Adrenal gland (tissue), 12 donors: ENCODE data around the gene HS3ST3A1. TPM values are rescaled to one million over a fixed set of nuclear protein-coding genes. Genes with fewer than 3 reads are reported as not detected.

Experiments
- DNase-seq, 7 donors: peaks; one replicate each; pipeline ENCODE4 v3.0.0-alpha.2; 2019 to 2020
- H3K27ac ChIP-seq, 5 donors: fragments of 200-600 bp; sonication (generic) in 4 of 5; 1 replicate in 3 of 5; 2 replicates in 2 of 5; pipeline versions ENCODE4 v1.5.1 to v1.8.0; 2016 to 2020; ENCODE audit warnings: mild to moderate bottlenecking in 1 of 5
- H3K27me3 ChIP-seq: fragments of 200-600 bp; 2 replicates; pipeline ENCODE4 v1.8.0; 2021
- H3K36me3 ChIP-seq, 2 donors: fragments of 200-600 bp; replicated peaks in 1 of 2; 1 replicate in 1 of 2; 2 replicates in 1 of 2; pipeline versions ENCODE4 v1.5.1 to v1.8.0; 2018 to 2022
- H3K4me1 ChIP-seq, 2 donors: fragments of 200-600 bp; replicated peaks in 1 of 2; 1 replicate in 1 of 2; 2 replicates in 1 of 2; pipeline versions ENCODE4 v1.5.1 to v1.8.0; 2018 to 2021
- H3K4me3 ChIP-seq, 4 donors: fragments of 200-600 bp; sonication (generic) in 3 of 4; one replicate each; pipeline ENCODE4 v1.5.1; 2016 to 2018
- H3K9me3 ChIP-seq, 3 donors: fragments of 200-600 bp; sonication (generic) in 1 of 3; replicated peaks in 1 of 3; 1 replicate in 2 of 3; 2 replicates in 1 of 3; pipeline versions ENCODE4 v1.5.1 to v1.8.0; 2016 to 2021
- CTCF ChIP-seq, 6 experiments: fragments of 450-650 bp in 4 of 6; fragments of 200-600 bp in 2 of 6; sonication (generic) in 1 of 6; IDR thresholded peaks; 1 replicate in 5 of 6; 2 replicates in 1 of 6; pipeline versions ENCODE4 v1.5.1 to v1.8.0; 2016 to 2021; ENCODE audit warnings: antibody characterized with exemption in 6 of 6, mild to moderate bottlenecking in 2 of 6, moderate library complexity in 1 of 6
- POLR2A ChIP-seq, 2 donors: fragments of 450-650 bp; IDR thresholded peaks; one replicate each; pipeline ENCODE4 v1.6.1; 2017; ENCODE audit warnings: antibody characterized with exemption in 2 of 2, mild to moderate bottlenecking in 2 of 2, moderate library complexity in 1 of 2
- WGBS, 4 donors: extraction: QIAGEN DNeasy Blood & Tissue Kit in 2 of 4; methylation state at CpG; one replicate each; pipeline versions ENCODE4 v1.1.5 to v1.1.7; 2013 to 2017; 5-methylcytosine and 5-hydroxymethylcytosine counted together
- intact Hi-C, 2 donors: fragments of 100-400 bp; cut with DNase I; formaldehyde crosslinking; loops; one replicate each; pipeline versions ENCODE4 v1.14.1 to v1.15.0; 2022 to 2023
- polyA plus RNA-seq, 3 donors: library from polyadenylated mRNA; stranded (reverse); fragments of 200-250 nt in 2 of 3; fragments of 350-450 nt in 1 of 3; fragmentation: Illumina TruSeq in 1 of 3; extraction: RNeasy Lipid Tissue Mini Kit (QIAGEN cat#74804) in 1 of 3; gene quantifications; one replicate each; pipeline ENCODE4 v1.2.3, GENCODE V29; 2013 to 2014
- total RNA-seq, 9 donors: library from RNA; depleted of rRNA in 4 of 9; stranded (reverse); fragments of >200 nt in 4 of 9; fragments of 120-200 nt in 1 of 9; fragmentation: NEBNext Ultra II Directional in 1 of 9; extraction: Animal tissue kit (Norgen Biotek cat#: 25700) in 1 of 9; gene quantifications; one replicate each; pipeline versions ENCODE4 v1.1.0 to v1.2.4, GENCODE V29; 2013 to 2023
- donor health status: healthy with polysubstance abuse.
- donor health status: Bipolar disorder and iron deficiency.
- donor health status: DM: yes; HTN: yes; CAD: no.
- donor health status: DM: no; HTN: no; CAD: no.
- donor health status: DM: no; HTN: no; CAD: no.
- donor health status: DM: yes; HTN: yes; CAD: no.

The HS3ST3A1 gene
- total and polyA plus RNA-seq, 12 donors, result 0.09 to 22.7 (median 4.0) TPM

- Histone ChIP-seq H3K9me3 (no peaks in the 10 kb centered on the region), H3K4me3 (no peak overlapping the region), H3K27me3 (no peaks in the 10 kb centered on the region), H3K27ac (no peak overlapping the region), H3K4me1 (no peaks in the 10 kb centered on the region), H3K36me3 (no peaks in the 10 kb centered on the region)
- 84 to 94% (median 86%) methylated on average over 2 of the region's 2 CpGs for WGBS, 4 donors
- DNase-seq, result no peak
- no peak for TF ChIP-seq CTCF (IDR thresholded peaks at IDR 0.05)
- TF ChIP-seq POLR2A (IDR thresholded peaks at IDR 0.05), result no peak
- intact Hi-C loops, result no loop called here
Observed at GRCh38 chr17:13495423-13495822, 106.3 kb downstream of the HS3ST3A1 start.

GRCh38 chr17:13492737-13493122 is 109.0 kb downstream of the HS3ST3A1 start:
- DNase-seq, result no peak
- intact Hi-C loops, result no loop called here
- H3K9me3 ChIP-seq, result no peaks in the 10 kb centered on the region
- no peaks in the 10 kb centered on the region for H3K36me3 ChIP-seq
- 69 to 80% (median 78%) methylated on average over 4 of the region's 4 CpGs for WGBS, 4 donors
- no peaks in the 10 kb centered on the region for H3K27me3 ChIP-seq
- no peak for TF ChIP-seq CTCF (IDR thresholded peaks at IDR 0.05)
- TF ChIP-seq POLR2A (IDR thresholded peaks at IDR 0.05), result no peak
- H3K4me1 ChIP-seq, result no peaks in the 10 kb centered on the region
- H3K4me3 ChIP-seq, result no peak overlapping the region
- H3K27ac ChIP-seq, result no peak overlapping the region

- no peak for TF ChIP-seq POLR2A (IDR thresholded peaks at IDR 0.05)
- no peak for TF ChIP-seq CTCF (IDR thresholded peaks at IDR 0.05)
- no peak overlapping the region for H3K27ac ChIP-seq
Observed at GRCh38 chr17:13491916-13492736, 109.6 kb downstream of the HS3ST3A1 start.

GRCh38 chr17:13491491-13491890 is 110.2 kb downstream of the HS3ST3A1 start:
- Histone ChIP-seq H3K4me3 (no peak overlapping the region), H3K9me3 (no peaks in the 10 kb centered on the region), H3K27me3 (no peaks in the 10 kb centered on the region), H3K36me3 (no peaks in the 10 kb centered on the region), H3K27ac (no peak overlapping the region), H3K4me1 (no peaks in the 10 kb centered on the region)
- no peak for TF ChIP-seq POLR2A (IDR thresholded peaks at IDR 0.05)
- no peak for TF ChIP-seq CTCF (IDR thresholded peaks at IDR 0.05)
- intact Hi-C loops, result no loop called here
- DNase-seq, result no peak
- 81 to 97% (median 83%) methylated on average over 1 of the region's 1 CpG for WGBS, 4 donors

More at GRCh38 chr17:13491916-13492736, 109.6 kb downstream of the HS3ST3A1 start:
- Histone ChIP-seq H3K36me3 (no peaks in the 10 kb centered on the region), H3K4me1 (no peaks in the 10 kb centered on the region), H3K4me3 (no peak overlapping the region), H3K27me3 (no peaks in the 10 kb centered on the region), H3K9me3 (no peaks in the 10 kb centered on the region)
- DNase-seq, result no peak
- intact Hi-C loops, result no loop called here
- 45 to 72% (median 56%) methylated on average over 7 of the region's 7 CpGs for WGBS, 4 donors
